Renal cortical epithelial cell (primary cell): ENCODE results near the gene BLCAP. TPM values are rescaled to one million over a fixed set of nuclear protein-coding genes. Genes with fewer than 3 reads are reported as not detected.
"Not testable (repeated sequence)": the region's sequence is repeated elsewhere in the genome, so short reads cannot be mapped to it uniquely, and the experiment has no call there.

ENCODE experiments used
- DNase-seq: peaks from one replicate; pipeline ENCODE4 v3.0.0-alpha.2; 2011; ENCODE audit warnings: low read depth
- total RNA-seq: library from RNA; depleted of rRNA; stranded (reverse); fragments of >200 nt; gene quantifications from 2 replicates; pipeline ENCODE4 v1.2.3, GENCODE V29; 2014

Gene BLCAP
- total RNA-seq, 1 donor from 2014 or later: 43.4 TPM

GRCh38 chr20:37516811-37517750 lies 10.6 kb downstream of the BLCAP start:
- DNase-seq: no peak

- DNase-seq: no peak
Measured at GRCh38 chr20:37515876-37516275, 11.8 kb downstream of the BLCAP start.

- no peak for DNase-seq
Measured at GRCh38 chr20:37513779-37514359, 13.8 kb downstream of the BLCAP start.

- DNase-seq: no peak
Measured at GRCh38 chr20:37511610-37512275, 15.9 kb downstream of the BLCAP start.

- DNase-seq: no peak
Measured at GRCh38 chr20:37510226-37510625, 17.4 kb downstream of the BLCAP start.

GRCh38 chr20:37506152-37506725 lies 21.4 kb downstream of the BLCAP start:
- no peak for DNase-seq

GRCh38 chr20:37505263-37506151 lies 22.2 kb downstream of the BLCAP start:
- no peak for DNase-seq

- DNase-seq: no peak
Measured at GRCh38 chr20:37504404-37505096, 23.1 kb downstream of the BLCAP start.

- no peak for DNase-seq
Measured at GRCh38 chr20:37503256-37503927, 24.3 kb downstream of the BLCAP start.

- no peak for DNase-seq
Measured at GRCh38 chr20:37502654-37503053, 25.0 kb downstream of the BLCAP start.

GRCh38 chr20:37501940-37502339 lies 25.7 kb downstream of the BLCAP start:
- DNase-seq: no peak

GRCh38 chr20:37500311-37500710 lies 27.4 kb downstream of the BLCAP start:
- no peak for DNase-seq

- DNase-seq: no peak
Measured at GRCh38 chr20:37498066-37498665, 29.5 kb downstream of the BLCAP start.

- DNase-seq: no peak
Measured at GRCh38 chr20:37494796-37495195, 32.9 kb downstream of the BLCAP start.

GRCh38 chr20:37494301-37494700 lies 33.4 kb downstream of the BLCAP start:
- no peak for DNase-seq

GRCh38 chr20:37492945-37493344 lies 34.7 kb downstream of the BLCAP start:
- no peak for DNase-seq

- DNase-seq: no peak
Measured at GRCh38 chr20:37492096-37492625, 35.5 kb downstream of the BLCAP start.

- no peak for DNase-seq
Measured at GRCh38 chr20:37490663-37491350, 36.9 kb downstream of the BLCAP start.

- not testable (repeated sequence) for DNase-seq
Measured at GRCh38 chr20:37486209-37486608, 41.5 kb downstream of the BLCAP start.
